Ishikawa (cell line): Measurements from ENCODE around the gene ERC1.

ENCODE experiments used
- CEBPB ChIP-seq: IDR thresholded peaks from 2 replicates; pipeline ENCODE4 v1.6.1; 2012
- CREB1 ChIP-seq: IDR thresholded peaks from 2 replicates; pipeline ENCODE4 v1.6.1; 2012; ENCODE audit warnings: low read depth
- EGR1 ChIP-seq: IDR thresholded peaks from 2 replicates; pipeline ENCODE4 v1.6.1; 2012
- EP300 ChIP-seq: IDR thresholded peaks from 2 replicates; pipeline ENCODE4 v1.6.1; 2012; ENCODE audit warnings: borderline replicate concordance
- FOXM1 ChIP-seq: IDR thresholded peaks from 2 replicates; pipeline ENCODE4 v1.6.1; 2012; ENCODE audit warnings: low read depth, borderline replicate concordance
- NFIC ChIP-seq: IDR thresholded peaks from 2 replicates; pipeline ENCODE4 v1.6.1; 2012
- RAD21 ChIP-seq: IDR thresholded peaks from 2 replicates; pipeline ENCODE4 v1.6.1; 2012; ENCODE audit warnings: low read depth
- TAF1 ChIP-seq: IDR thresholded peaks from 2 replicates; pipeline ENCODE4 v1.6.1; 2012; ENCODE audit warnings: low read depth, mild to moderate bottlenecking
- TCF12 ChIP-seq: IDR thresholded peaks from 2 replicates; pipeline ENCODE4 v1.6.1; 2012; ENCODE audit warnings: low read depth
- TEAD4 ChIP-seq: IDR thresholded peaks from 2 replicates; pipeline ENCODE4 v1.6.1; 2012
- YY1 ChIP-seq: IDR thresholded peaks from 2 replicates; pipeline ENCODE4 v1.6.1; 2012; ENCODE audit warnings: low read depth
- ZBTB7A ChIP-seq: IDR thresholded peaks from 2 replicates; pipeline ENCODE4 v1.6.1; 2012; ENCODE audit warnings: low read depth
- TF ChIP-seq, protein P1 (sequence below): IDR thresholded peaks from 2 replicates; pipeline ENCODE4 v1.6.1; 2012; ENCODE audit warnings: low read depth, mild to moderate bottlenecking
- TF ChIP-seq, protein P2 (sequence below): IDR thresholded peaks from 2 replicates; pipeline ENCODE4 v1.6.1; 2012
- TF ChIP-seq, protein P3 (sequence below): IDR thresholded peaks from 2 replicates; pipeline ENCODE4 v1.6.1; 2012

Gene ERC1

DNA sequence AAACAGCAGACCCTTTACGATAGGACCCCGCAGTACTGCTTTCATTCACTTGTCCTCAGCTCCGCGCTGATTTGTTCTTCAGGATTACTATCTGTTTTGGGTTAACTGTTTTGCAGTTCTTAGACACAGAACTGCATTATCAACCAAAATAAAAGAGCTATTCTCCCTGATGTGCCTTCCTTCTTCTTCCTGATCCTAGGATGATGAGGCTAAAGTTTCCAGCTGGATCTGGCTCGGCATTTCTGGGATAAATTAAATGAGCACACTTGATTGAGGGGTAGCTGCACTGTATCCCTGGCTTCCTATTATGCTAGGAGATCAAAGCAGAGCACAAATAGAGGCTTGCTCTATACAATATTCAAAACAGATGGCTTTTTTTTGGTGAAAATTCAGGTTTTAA is 437.6 kb downstream of the ERC1 start:
- TF ChIP-seq ZBTB7A = no peak
- no peak for TF ChIP-seq TEAD4
- TF ChIP-seq EP300 = no peak
- TF ChIP-seq, protein P1, sequence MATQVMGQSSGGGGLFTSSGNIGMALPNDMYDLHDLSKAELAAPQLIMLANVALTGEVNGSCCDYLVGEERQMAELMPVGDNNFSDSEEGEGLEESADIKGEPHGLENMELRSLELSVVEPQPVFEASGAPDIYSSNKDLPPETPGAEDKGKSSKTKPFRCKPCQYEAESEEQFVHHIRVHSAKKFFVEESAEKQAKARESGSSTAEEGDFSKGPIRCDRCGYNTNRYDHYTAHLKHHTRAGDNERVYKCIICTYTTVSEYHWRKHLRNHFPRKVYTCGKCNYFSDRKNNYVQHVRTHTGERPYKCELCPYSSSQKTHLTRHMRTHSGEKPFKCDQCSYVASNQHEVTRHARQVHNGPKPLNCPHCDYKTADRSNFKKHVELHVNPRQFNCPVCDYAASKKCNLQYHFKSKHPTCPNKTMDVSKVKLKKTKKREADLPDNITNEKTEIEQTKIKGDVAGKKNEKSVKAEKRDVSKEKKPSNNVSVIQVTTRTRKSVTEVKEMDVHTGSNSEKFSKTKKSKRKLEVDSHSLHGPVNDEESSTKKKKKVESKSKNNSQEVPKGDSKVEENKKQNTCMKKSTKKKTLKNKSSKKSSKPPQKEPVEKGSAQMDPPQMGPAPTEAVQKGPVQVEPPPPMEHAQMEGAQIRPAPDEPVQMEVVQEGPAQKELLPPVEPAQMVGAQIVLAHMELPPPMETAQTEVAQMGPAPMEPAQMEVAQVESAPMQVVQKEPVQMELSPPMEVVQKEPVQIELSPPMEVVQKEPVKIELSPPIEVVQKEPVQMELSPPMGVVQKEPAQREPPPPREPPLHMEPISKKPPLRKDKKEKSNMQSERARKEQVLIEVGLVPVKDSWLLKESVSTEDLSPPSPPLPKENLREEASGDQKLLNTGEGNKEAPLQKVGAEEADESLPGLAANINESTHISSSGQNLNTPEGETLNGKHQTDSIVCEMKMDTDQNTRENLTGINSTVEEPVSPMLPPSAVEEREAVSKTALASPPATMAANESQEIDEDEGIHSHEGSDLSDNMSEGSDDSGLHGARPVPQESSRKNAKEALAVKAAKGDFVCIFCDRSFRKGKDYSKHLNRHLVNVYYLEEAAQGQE = no peak
- TF ChIP-seq TAF1 = no peak
- TF ChIP-seq YY1 = no peak
- no peak for TF ChIP-seq NFIC
- TF ChIP-seq TCF12 = no peak
- TF ChIP-seq, protein P2, sequence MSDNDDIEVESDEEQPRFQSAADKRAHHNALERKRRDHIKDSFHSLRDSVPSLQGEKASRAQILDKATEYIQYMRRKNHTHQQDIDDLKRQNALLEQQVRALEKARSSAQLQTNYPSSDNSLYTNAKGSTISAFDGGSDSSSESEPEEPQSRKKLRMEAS = no peak
- TF ChIP-seq, protein P3, sequence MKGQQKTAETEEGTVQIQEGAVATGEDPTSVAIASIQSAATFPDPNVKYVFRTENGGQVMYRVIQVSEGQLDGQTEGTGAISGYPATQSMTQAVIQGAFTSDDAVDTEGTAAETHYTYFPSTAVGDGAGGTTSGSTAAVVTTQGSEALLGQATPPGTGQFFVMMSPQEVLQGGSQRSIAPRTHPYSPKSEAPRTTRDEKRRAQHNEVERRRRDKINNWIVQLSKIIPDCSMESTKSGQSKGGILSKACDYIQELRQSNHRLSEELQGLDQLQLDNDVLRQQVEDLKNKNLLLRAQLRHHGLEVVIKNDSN = no peak
- no peak for TF ChIP-seq FOXM1
- TF ChIP-seq RAD21 = no peak
- no peak for TF ChIP-seq CEBPB
- no peak for TF ChIP-seq CREB1
- no peak for TF ChIP-seq EGR1

DNA sequence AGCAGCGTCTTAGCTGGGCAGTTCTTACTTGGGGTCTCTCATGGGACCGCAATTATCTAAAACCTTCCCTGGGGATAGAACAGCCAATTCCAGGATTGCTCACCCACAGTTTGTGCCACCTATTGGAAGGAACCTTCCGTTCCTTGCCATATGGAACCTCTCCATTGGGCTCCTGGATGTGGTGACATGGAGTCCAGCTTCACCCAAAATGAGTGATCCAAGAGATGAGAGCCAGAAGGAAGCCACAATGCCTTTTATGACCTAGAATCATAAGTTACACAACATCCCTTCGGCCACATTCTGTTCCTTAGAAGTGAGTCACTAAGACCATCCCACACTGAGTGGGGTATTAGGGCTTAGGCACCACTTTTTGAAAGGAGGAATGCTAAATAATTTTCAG is 439.0 kb downstream of the ERC1 start:
- TF ChIP-seq, protein P2 = no peak
- TF ChIP-seq RAD21 = no peak
- TF ChIP-seq ZBTB7A = no peak
- no peak for TF ChIP-seq TCF12
- no peak for TF ChIP-seq CREB1
- no peak for TF ChIP-seq EGR1
- no peak for TF ChIP-seq EP300
- TF ChIP-seq YY1 = no peak
- TF ChIP-seq NFIC = no peak
- no peak for TF ChIP-seq TEAD4
- no peak for TF ChIP-seq FOXM1
- TF ChIP-seq, protein P1 = no peak

DNA sequence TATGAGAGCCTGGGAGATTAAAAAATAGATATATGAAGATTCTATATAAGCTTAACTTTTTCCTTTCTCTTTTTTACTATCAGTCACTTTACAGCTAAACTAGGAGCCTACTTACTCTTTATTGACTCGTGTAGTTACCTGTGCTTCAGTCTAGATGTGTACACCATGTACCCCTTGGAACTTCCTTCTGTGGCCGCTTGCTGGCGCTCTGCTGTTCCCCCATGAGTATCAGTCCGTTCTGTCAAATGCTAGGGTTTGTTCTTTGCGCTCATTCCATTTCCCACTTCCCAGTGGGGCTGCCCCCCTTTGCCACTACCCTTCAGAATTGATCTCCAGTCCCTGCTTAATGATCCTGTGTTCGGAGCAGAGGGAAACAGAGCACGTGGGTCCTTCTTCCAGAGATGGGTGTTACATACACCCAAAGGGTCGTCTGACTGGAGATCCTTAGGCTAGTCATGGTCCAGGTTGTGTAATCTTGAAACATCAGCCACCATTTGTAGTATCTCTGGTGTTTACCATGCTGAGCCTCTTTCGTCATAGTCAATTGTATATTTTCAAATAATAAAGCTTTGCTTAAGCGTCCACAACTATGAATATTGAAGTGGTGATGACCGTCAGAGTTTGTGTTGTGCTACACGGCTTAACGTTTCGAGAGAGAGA is 443.4 kb downstream of the ERC1 start:
- TF ChIP-seq YY1 = no peak

DNA sequence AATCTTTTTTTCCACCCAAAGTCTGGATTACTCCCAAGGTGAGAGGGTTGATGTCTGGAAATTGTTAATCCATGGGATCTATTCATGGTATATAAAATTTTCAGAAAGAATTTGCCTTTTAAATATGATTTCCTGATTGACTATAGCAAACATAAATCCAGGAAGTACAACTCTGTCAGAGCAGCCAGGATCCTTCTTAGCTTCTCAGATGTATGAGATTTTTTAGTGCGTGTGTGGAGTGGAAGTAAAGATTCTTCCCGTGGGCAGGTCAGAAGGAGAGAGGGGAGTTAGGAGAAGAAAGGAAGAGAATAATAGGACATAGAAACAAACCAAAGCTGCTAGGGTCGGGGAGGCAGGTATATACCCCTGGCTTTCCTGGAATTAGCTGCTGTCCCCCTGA is 444.0 kb downstream of the ERC1 start:
- TF ChIP-seq, protein P3 = no peak
- TF ChIP-seq YY1 (no peak), FOXM1 (no peak), TCF12 (no peak), NFIC (no peak), TAF1 (no peak)
- TF ChIP-seq, protein P2 = no peak
- TF ChIP-seq, protein P1 = no peak

DNA sequence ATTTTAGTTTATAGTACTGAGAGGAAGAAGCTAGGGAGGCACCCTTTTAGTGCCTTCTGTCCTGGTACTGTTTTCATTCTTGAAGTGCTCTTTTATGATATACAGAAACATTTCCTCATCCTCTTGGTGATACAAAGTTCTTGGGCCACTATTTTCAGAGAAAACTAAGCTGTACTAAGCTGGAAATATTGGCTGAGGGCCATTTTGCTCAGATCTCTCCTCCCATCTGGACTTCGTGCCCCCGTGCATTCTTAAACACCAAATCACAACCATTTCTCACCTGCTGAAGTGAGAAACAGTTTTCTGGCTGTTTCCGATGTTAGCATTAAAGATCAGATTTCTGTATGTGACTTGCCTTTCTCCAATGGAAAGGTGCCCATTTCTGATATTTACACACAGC is 444.4 kb downstream of the ERC1 start:
- no peak for TF ChIP-seq FOXM1
